GM21447 (cell line): ENCODE measurements around the gene RFXAP.

Experiments
- ATAC-seq: cut with Tn5 transposase; IDR thresholded peaks from one replicate; pipeline ENCODE4 v1.9.1; 2021; ENCODE audit not compliant: unreplicated experiment

The RFXAP gene

GRCh38 chr13:36862722-36863121 lies 43.7 kb downstream of the RFXAP start:
- ATAC-seq, result no peak

- no peak for ATAC-seq
These were observed 46.2 kb downstream of the RFXAP start for GRCh38 chr13:36865265-36865664.

DNA sequence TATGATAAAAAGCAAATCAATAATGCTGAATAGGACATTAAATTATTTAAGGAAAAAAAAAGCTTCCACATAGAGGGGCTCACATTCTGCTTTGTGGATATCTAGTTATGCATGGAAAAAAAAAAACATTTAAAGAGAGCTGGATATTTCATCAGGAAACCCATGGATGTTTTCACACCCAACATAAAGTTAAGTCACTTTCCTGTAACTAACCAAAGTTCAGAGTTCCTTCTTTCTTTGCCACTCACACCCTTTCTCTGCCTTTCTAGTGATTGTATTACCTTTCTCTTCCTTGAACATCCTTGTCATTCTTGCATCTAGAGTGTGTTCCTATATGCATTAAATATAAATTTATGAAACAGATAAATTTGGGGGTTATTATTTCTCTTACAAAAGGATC lies 47.2 kb downstream of the RFXAP start:
- no peak for ATAC-seq

DNA sequence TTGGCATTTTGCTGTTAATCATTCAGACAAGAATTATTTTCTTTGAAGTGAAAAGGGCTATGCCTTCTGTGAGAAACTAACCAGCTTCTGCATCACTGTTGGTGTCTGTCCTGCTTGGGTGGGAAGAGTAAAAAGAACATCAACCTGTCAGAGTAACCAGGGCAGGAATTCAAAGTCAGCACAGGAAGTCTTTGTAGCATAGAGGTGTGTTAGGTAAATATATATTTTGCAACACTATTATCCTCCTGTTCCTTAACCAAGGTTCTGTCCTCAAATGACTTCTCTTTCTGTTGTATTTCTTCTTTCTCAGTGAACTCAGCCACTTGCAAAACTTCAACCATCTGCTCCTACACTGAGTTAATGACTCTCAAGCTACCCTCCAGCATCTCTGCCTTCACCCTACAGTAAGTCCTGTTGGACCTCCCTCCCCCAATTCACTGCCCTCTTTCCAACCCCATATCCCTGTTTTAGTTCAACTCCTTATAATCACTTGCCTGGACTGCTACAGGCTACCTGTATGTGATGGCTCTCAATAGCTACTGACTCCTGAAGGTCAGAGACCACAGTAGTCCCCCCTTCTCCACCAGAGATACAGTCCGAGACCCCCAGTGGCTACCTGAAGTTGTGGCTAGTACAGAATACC lies 51.1 kb downstream of the RFXAP start:
- ATAC-seq, result no peak

- ATAC-seq, result no peak
These were observed 53.6 kb downstream of the RFXAP start for GRCh38 chr13:36872621-36873020.

- ATAC-seq, result no peak
These were observed 56.4 kb downstream of the RFXAP start for GRCh38 chr13:36875431-36875830.

GRCh38 chr13:36875961-36876360 lies 56.9 kb downstream of the RFXAP start:
- no peak for ATAC-seq
